Measurements from ENCODE around the gene SYPL2. TPM values are rescaled to one million over a fixed set of nuclear protein-coding genes. Genes with fewer than 3 reads are reported as not detected.

Gene SYPL2
- total and polyA plus RNA-seq, 2 donors (not counting 1 experiment from before 2014, with no cell fraction given): 1.7 to 1.8 TPM

GRCh38 chr1:109500941-109501381 is 34.6 kb downstream of the SYPL2 start:
- TF ChIP-seq CTCF (conservative IDR thresholded peaks at IDR 0.05 in 1 of 2, IDR thresholded peaks at IDR 0.05 in 1 of 2; ENCODE audit: low read depth in 1 of 2, low read length in 2 of 2) (no peak), EZH2 (IDR thresholded peaks at IDR 0.05; ENCODE audit: low read length, missing control alignments) (no peak)
- Histone ChIP-seq H3K4me3 (replicated peaks in 1 of 4; ENCODE audit: control extremely low read depth in 1 of 4, insufficient read depth in 1 of 4, low read depth in 3 of 4, low read length in 4 of 4) (no peak overlapping the region), H3K4me2 (ENCODE audit: extremely low read depth, insufficient read depth, low read length) (peak overlapping the region; percentile 2), H3K9me3 (ENCODE audit: control insufficient read depth, insufficient read depth, low read depth, low read length) (no peaks in the 10 kb centered on the region), H4K20me1 (ENCODE audit: control insufficient read depth, extremely low read depth, insufficient read depth, low read length) (no peaks in the 10 kb centered on the region), H3K4me1 (ENCODE audit: control insufficient read depth, extremely low read depth, insufficient read depth, low read length) (peaks cover 5% of the 10 kb centered on the region), H2AFZ (ENCODE audit: low read length) (no peak overlapping the region), H3K9ac (ENCODE audit: insufficient read depth, low read length) (no peak overlapping the region), H3K27me3 (ENCODE audit: control insufficient read depth, insufficient read depth, low read length) (no peaks in the 10 kb centered on the region), H3K36me3 (ENCODE audit: control insufficient read depth, insufficient read depth, low read length) (peaks cover 5% of the 10 kb centered on the region), H3K27ac (ENCODE audit: insufficient read depth, low read length) (no peak overlapping the region), H3K79me2 (ENCODE audit: control insufficient read depth, insufficient read depth, low read length) (no peaks in the 10 kb centered on the region)
- peak; percentile 42 to 88 for DNase-seq (ENCODE audit: low read depth in 2 of 2)

GRCh38 chr1:109501644-109502363 is 35.5 kb downstream of the SYPL2 start:
- H3K27ac ChIP-seq (ENCODE audit: insufficient read depth, low read length): no peak overlapping the region
- no peak overlapping the region for H2AFZ ChIP-seq (ENCODE audit: low read length)
- H3K4me1 ChIP-seq (ENCODE audit: control insufficient read depth, extremely low read depth, insufficient read depth, low read length): peaks cover 5% of the 10 kb centered on the region
- TF ChIP-seq EZH2 (IDR thresholded peaks at IDR 0.05; ENCODE audit: low read length, missing control alignments) (no peak), CTCF (conservative IDR thresholded peaks at IDR 0.05 in 1 of 2, IDR thresholded peaks at IDR 0.05 in 1 of 2; ENCODE audit: low read depth in 1 of 2, low read length in 2 of 2) (no peak)
- no peaks in the 10 kb centered on the region for H3K79me2 ChIP-seq (ENCODE audit: control insufficient read depth, insufficient read depth, low read length)
- no peak overlapping the region for H3K4me2 ChIP-seq (ENCODE audit: extremely low read depth, insufficient read depth, low read length)
- no peaks in the 10 kb centered on the region for H3K9me3 ChIP-seq (ENCODE audit: control insufficient read depth, insufficient read depth, low read depth, low read length)
- H3K27me3 ChIP-seq (ENCODE audit: control insufficient read depth, insufficient read depth, low read length): no peaks in the 10 kb centered on the region
- H4K20me1 ChIP-seq (ENCODE audit: control insufficient read depth, extremely low read depth, insufficient read depth, low read length): no peaks in the 10 kb centered on the region
- no peak overlapping the region for H3K4me3 ChIP-seq (replicated peaks in 1 of 4; ENCODE audit: control extremely low read depth in 1 of 4, insufficient read depth in 1 of 4, low read depth in 3 of 4, low read length in 4 of 4)
- H3K9ac ChIP-seq (ENCODE audit: insufficient read depth, low read length): no peak overlapping the region
- H3K36me3 ChIP-seq (ENCODE audit: control insufficient read depth, insufficient read depth, low read length): peaks cover 2% of the 10 kb centered on the region
- no peak for DNase-seq (ENCODE audit: low read depth in 2 of 2)

GRCh38 chr1:109502364-109502851 is 36.1 kb downstream of the SYPL2 start:
- DNase-seq (ENCODE audit: low read depth in 2 of 2): no peak

More at GRCh38 chr1:109502364-109502851, 36.1 kb downstream of the SYPL2 start:
- no peak overlapping the region for H3K4me3 ChIP-seq (replicated peaks in 1 of 4; ENCODE audit: control extremely low read depth in 1 of 4, insufficient read depth in 1 of 4, low read depth in 3 of 4, low read length in 4 of 4)
- H3K9me3 ChIP-seq (ENCODE audit: control insufficient read depth, insufficient read depth, low read depth, low read length): no peaks in the 10 kb centered on the region
- H3K27ac ChIP-seq (ENCODE audit: insufficient read depth, low read length): no peak overlapping the region
- no peak overlapping the region for H3K4me2 ChIP-seq (ENCODE audit: extremely low read depth, insufficient read depth, low read length)
- H2AFZ ChIP-seq (ENCODE audit: low read length): no peak overlapping the region
- no peaks in the 10 kb centered on the region for H3K27me3 ChIP-seq (ENCODE audit: control insufficient read depth, insufficient read depth, low read length)
- no peaks in the 10 kb centered on the region for H3K79me2 ChIP-seq (ENCODE audit: control insufficient read depth, insufficient read depth, low read length)
- no peak overlapping the region for H3K9ac ChIP-seq (ENCODE audit: insufficient read depth, low read length)
- TF ChIP-seq CTCF (conservative IDR thresholded peaks at IDR 0.05 in 1 of 2, IDR thresholded peaks at IDR 0.05 in 1 of 2; ENCODE audit: low read depth in 1 of 2, low read length in 2 of 2) (no peak), EZH2 (IDR thresholded peaks at IDR 0.05; ENCODE audit: low read length, missing control alignments) (no peak)
- peaks cover 2% of the 10 kb centered on the region for H3K36me3 ChIP-seq (ENCODE audit: control insufficient read depth, insufficient read depth, low read length)
- H4K20me1 ChIP-seq (ENCODE audit: control insufficient read depth, extremely low read depth, insufficient read depth, low read length): no peaks in the 10 kb centered on the region
- peaks cover 5% of the 10 kb centered on the region for H3K4me1 ChIP-seq (ENCODE audit: control insufficient read depth, extremely low read depth, insufficient read depth, low read length)
